B cell (primary cell): Measurements from ENCODE around the gene VAMP7. TPM values are rescaled to one million over a fixed set of nuclear protein-coding genes. Genes with fewer than 3 reads are reported as not detected.

Source experiments
- ATAC-seq: fragments of 200-7000 bp; cut with Tn5 transposase; one replicate; pipeline ENCODE4 v1.10.0; 2021; ENCODE audit warnings: low read depth, mild to moderate bottlenecking, moderate number of reproducible peaks, moderate library complexity
- CTCF ChIA-PET: fragments of 350-600 bp; sonication (Branson Sonifier 250); formaldehyde crosslinking; loops from one replicate; lab custom pipeline; 2021; ENCODE audit warnings: antibody characterized with exemption, inconsistent platforms; lab: Charles Lee
- POLR2A ChIA-PET: fragments of 350-600 bp; sonication (Branson Sonifier 250); formaldehyde crosslinking; loops from one replicate; lab custom pipeline; 2021; ENCODE audit warnings: antibody characterized with exemption; lab: Charles Lee
- DNase-seq: peaks from one replicate; pipeline ENCODE4 v3.0.0; 2013
- H2AFZ ChIP-seq: 2 replicates; pipeline ENCODE4 v1.6.1; 2012; ENCODE audit warnings: mild to moderate bottlenecking, low read depth, low read length; ENCODE audit not compliant: insufficient read depth, poor library complexity, severe bottlenecking
- H3K27ac ChIP-seq, 2 donors: 1 replicate in 1 of 2; 2 replicates in 1 of 2; pipeline ENCODE4 v1.5.1; 2012 to 2013; ENCODE audit warnings: low read length in 2 of 2, mild to moderate bottlenecking in 2 of 2, moderate library complexity in 1 of 2
- H3K27me3 ChIP-seq, 4 experiments: fragments of 200-600 bp in 1 of 4; sonication (generic) in 1 of 4; replicated peaks in 1 of 4; 1 replicate in 2 of 4; 2 replicates in 2 of 4; pipeline versions ENCODE4 v1.6.1 to v1.7.0; 2013 to 2016; ENCODE audit warnings: low read length in 3 of 4, mild to moderate bottlenecking in 2 of 4, mixed read lengths in 1 of 4, moderate library complexity in 1 of 4; ENCODE audit not compliant: insufficient read depth in 4 of 4, control insufficient read depth in 3 of 4; ENCODE audit errors: control extremely low read depth in 1 of 4
- H3K36me3 ChIP-seq, 2 experiments: replicated peaks in 1 of 2; 1 replicate in 1 of 2; 2 replicates in 1 of 2; pipeline versions ENCODE4 v1.6.1 to v1.7.1; 2013; ENCODE audit warnings: low read length in 1 of 2; ENCODE audit not compliant: insufficient read depth in 2 of 2, control insufficient read depth in 1 of 2; ENCODE audit errors: control extremely low read depth in 1 of 2, extremely low read depth in 1 of 2
- H3K4me1 ChIP-seq, 2 donors: fragments of 200-600 bp in 1 of 2; sonication (generic) in 1 of 2; 1 replicate in 1 of 2; 2 replicates in 1 of 2; pipeline versions ENCODE4 v1.5.1 to v1.6.1; 2013 to 2017; ENCODE audit warnings: low read length in 2 of 2; ENCODE audit not compliant: control insufficient read depth in 2 of 2, insufficient read depth in 2 of 2
- H3K4me2 ChIP-seq: replicated peaks from 2 replicates; pipeline ENCODE3; 2012; ENCODE audit warnings: mild to moderate bottlenecking, low read depth, low read length; ENCODE audit not compliant: poor library complexity, severe bottlenecking
- H3K4me3 ChIP-seq, 5 experiments: fragments of 200-600 bp in 1 of 5; sonication (generic) in 1 of 5; 1 replicate in 3 of 5; 2 replicates in 2 of 5; pipeline versions ENCODE4 v1.5.1 to v1.7.0; 2011 to 2016; ENCODE audit warnings: low read length in 4 of 5, mild to moderate bottlenecking in 4 of 5, low read depth in 2 of 5, control low read depth in 1 of 5, moderate library complexity in 1 of 5; ENCODE audit not compliant: insufficient read depth in 1 of 5; ENCODE audit errors: control extremely low read depth in 1 of 5, extremely low read depth in 1 of 5
- H3K79me2 ChIP-seq: fragments of 200-600 bp; sonication (generic); one replicate; pipeline ENCODE4 v1.6.0; 2016; ENCODE audit warnings: low read length; ENCODE audit not compliant: control insufficient read depth, insufficient read depth
- H3K9ac ChIP-seq: fragments of 200-600 bp; sonication (generic); 2 replicates; pipeline ENCODE4 v1.6.1; 2017; ENCODE audit warnings: mild to moderate bottlenecking, low read length, moderate library complexity
- H3K9me3 ChIP-seq, 3 donors: one replicate each; pipeline versions ENCODE4 v1.6.1 to v1.7.1; 2013; ENCODE audit warnings: low read length in 2 of 3; ENCODE audit not compliant: control insufficient read depth in 2 of 3, insufficient read depth in 1 of 3; ENCODE audit errors: control extremely low read depth in 1 of 3
- H4K20me1 ChIP-seq: 2 replicates; pipeline ENCODE4 v1.6.0; 2012; ENCODE audit warnings: mild to moderate bottlenecking, low read length; ENCODE audit not compliant: insufficient read depth, control insufficient read depth, poor library complexity, severe bottlenecking
- H3K27ac Mint-ChIP-seq: one replicate; pipeline ENCODE4 v1.8.0; 2021; ENCODE audit warnings: mixed read lengths
- H3K27me3 Mint-ChIP-seq: one replicate; pipeline ENCODE4 v1.8.0; 2021; ENCODE audit warnings: mixed read lengths
- H3K4me1 Mint-ChIP-seq: one replicate; pipeline ENCODE4 v1.8.0; 2021; ENCODE audit warnings: mixed read lengths
- H3K4me3 Mint-ChIP-seq: one replicate; pipeline ENCODE4 v1.8.0; 2021; ENCODE audit warnings: mixed read lengths
- H3K9me3 Mint-ChIP-seq: one replicate; pipeline ENCODE4 v1.8.0; 2022; ENCODE audit warnings: mixed read lengths; ENCODE audit not compliant: insufficient read depth
- CTCF ChIP-seq: fragments of 200-600 bp; IDR thresholded peaks from one replicate; pipeline ENCODE4 v1.8.0; 2022; ENCODE audit warnings: antibody characterized with exemption, mild to moderate bottlenecking
- EZH2 ChIP-seq: IDR thresholded peaks from 2 replicates; pipeline ENCODE4 v1.6.1; 2012; ENCODE audit warnings: borderline replicate concordance, low read depth, mild to moderate bottlenecking, moderate library complexity, low read length; ENCODE audit not compliant: insufficient read depth, poor library complexity, severe bottlenecking
- WGBS: methylation state at CpG from one replicate; pipeline ENCODE4 v1.1.5; 2013; ENCODE audit warnings: missing lambda C conversion rate; ENCODE audit not compliant: insufficient coverage; 5-methylcytosine and 5-hydroxymethylcytosine counted together
- intact Hi-C: fragments of 100-400 bp; cut with micrococcal nuclease; formaldehyde crosslinking; loops from one replicate; pipeline ENCODE4 v1.10.0; 2022
- polyA plus RNA-seq: library from polyadenylated mRNA; depleted of rRNA; stranded (reverse); fragments of >200 nt; gene quantifications from 2 replicates; pipeline ENCODE4 v1.2.3, GENCODE V29; 2012
- total RNA-seq, 2 donors: library from RNA; stranded (reverse); fragments of 120-200 nt in 1 of 2; gene quantifications; 1 replicate in 1 of 2; 2 replicates in 1 of 2; pipeline versions ENCODE4 v1.2.3 to v1.2.4, GENCODE V29; 2013 to 2022

VAMP7 gene
- total and polyA plus RNA-seq, 2 donors (not counting 1 experiment from before 2014, with no cell fraction given) = 8.8 to 19.7 TPM

GRCh38 chrX:155857561-155857960, 23.6 kb upstream of the VAMP7 start:
- Histone ChIP-seq H3K9ac (no peak overlapping the region), H3K27me3 (peaks cover 0 to 3% (median 0%) of the 10 kb centered on the region in 4 experiments), H3K4me3 (no peak overlapping the region), H3K9me3 (peaks cover 0 to 3% (median 0%) of the 10 kb centered on the region in 3 donors), H2AFZ (no peak overlapping the region), H3K79me2 (no peaks in the 10 kb centered on the region), H3K4me1 (no peaks in the 10 kb centered on the region), H3K27ac (no peak overlapping the region), H3K36me3 (no peaks in the 10 kb centered on the region), H3K4me2 (no peak overlapping the region), H4K20me1 (no peaks in the 10 kb centered on the region)
- Mint-ChIP-seq H3K4me3 (no peak overlapping the region), H3K4me1 (no peaks in the 10 kb centered on the region), H3K9me3 (no peaks in the 10 kb centered on the region), H3K27ac (no peak overlapping the region), H3K27me3 (peaks cover 4% of the 10 kb centered on the region)
- POLR2A ChIA-PET = no interaction called here
- intact Hi-C loops = no loop called here
- no peak for TF ChIP-seq EZH2
- no peak for TF ChIP-seq CTCF
- CTCF ChIA-PET = no interaction called here
- WGBS = 0% methylated on average over 1 of the region's 1 CpG
- no peak for DNase-seq
- ATAC-seq = no peak

- POLR2A ChIA-PET = no interaction called here
Measured at GRCh38 chrX:155864655-155865054, 16.5 kb upstream of the VAMP7 start.

More at GRCh38 chrX:155864655-155865054, 16.5 kb upstream of the VAMP7 start:
- no peaks in the 10 kb centered on the region for H3K4me1 Mint-ChIP-seq
- ATAC-seq (no peak), DNase-seq (no peak)
- Histone ChIP-seq H2AFZ (no peak overlapping the region), H4K20me1 (no peaks in the 10 kb centered on the region), H3K9me3 (peaks cover 3 to 15% (median 6%) of the 10 kb centered on the region in 3 donors), H3K4me2 (no peak overlapping the region), H3K4me1 (no peaks in the 10 kb centered on the region), H3K27me3 (no peaks in the 10 kb centered on the region), H3K36me3 (no peaks in the 10 kb centered on the region), H3K79me2 (no peaks in the 10 kb centered on the region), H3K4me3 (no peak overlapping the region), H3K9ac (no peak overlapping the region), H3K27ac (no peak overlapping the region)
- WGBS = no CpG with 5 or more reads among the region's 1 CpG
- CTCF ChIA-PET = no interaction called here
- H3K9me3 Mint-ChIP-seq = peaks cover 6% of the 10 kb centered on the region
- no peak overlapping the region for H3K4me3 Mint-ChIP-seq
- intact Hi-C loops = no loop called here
- H3K27ac Mint-ChIP-seq = no peak overlapping the region
- TF ChIP-seq CTCF = no peak
- TF ChIP-seq EZH2 = no peak
- H3K27me3 Mint-ChIP-seq = no peaks in the 10 kb centered on the region
